ENCODE data around the gene SGPP1. TPM values are rescaled to one million over a fixed set of nuclear protein-coding genes. Genes with fewer than 3 reads are reported as not detected.

The SGPP1 gene
- total and polyA plus RNA-seq, 10 of the 15 experiments (the other 5 are each of a cell fraction or from before 2014, with no cell fraction given), result 3.5 to 37.7 (median 25.5) TPM

- Histone ChIP-seq H2AFZ (ENCODE audit: control insufficient read depth, low read depth, low read length) (no peak overlapping the region), H3K79me2 (ENCODE audit: control insufficient read depth, insufficient read depth, low read length) (no peaks in the 10 kb centered on the region), H3K27me3 (replicated peaks in 1 of 2; ENCODE audit: control insufficient read depth in 2 of 2, insufficient read depth in 2 of 2, low read length in 1 of 2) (no peaks in the 10 kb centered on the region), H3K4me1 (ENCODE audit: control insufficient read depth, insufficient read depth, low read length) (no peaks in the 10 kb centered on the region), H3K4me2 (ENCODE audit: control insufficient read depth, insufficient read depth) (no peak overlapping the region), H4K20me1 (ENCODE audit: control insufficient read depth, insufficient read depth) (no peaks in the 10 kb centered on the region), H3K27ac (ENCODE audit: control insufficient read depth, insufficient read depth) (no peak overlapping the region), H3K9me3 (replicated peaks; ENCODE audit: control insufficient read depth, insufficient read depth, low read length) (no peaks in the 10 kb centered on the region), H3K36me3 (ENCODE audit: control insufficient read depth in 2 of 2, insufficient read depth in 2 of 2, low read length in 1 of 2) (no peaks in the 10 kb centered on the region), H3K9ac (ENCODE audit: control insufficient read depth, insufficient read depth, low read length) (no peak overlapping the region), H3K4me3 (no peak overlapping the region)
- POLR2A ChIA-PET, result interaction anchor here (0.7 kb wide), 1 partner anchor 21 kb away, joined by 11 read pairs; no protein-coding TSS in a partner anchor
- in situ Hi-C loops (cut with MboI) (no loop called here), intact Hi-C loops (cut with micrococcal nuclease; ENCODE audit: unreplicated experiment) (no loop called here)
- ATAC-seq (no peak), DNase-seq (ENCODE audit: low read depth, low spot score) (no peak), FAIRE-seq (no peak)
- CTCF ChIA-PET, result interaction anchor here (0.7 kb wide), 1 partner anchor 86 kb away, joined by 3 read pairs; no protein-coding TSS in a partner anchor
- RAD21 ChIA-PET (ENCODE audit: unreplicated experiment), result interaction anchor here (0.7 kb wide), 1 partner anchor 66 kb away, joined by 3 read pairs; no protein-coding TSS in a partner anchor
- SMC1A ChIA-PET (ENCODE audit: uncharacterized antibody, unreplicated experiment), result interaction anchor here (1.2 kb wide), 1 partner anchor 18 kb away, joined by 3 read pairs; the partner anchor contains the start of gene WDR89
- TF ChIP-seq HDGF (IDR thresholded peaks at IDR 0.05) (no peak), SUPT20H (IDR thresholded peaks at IDR 0.05; ENCODE audit: borderline replicate concordance, control insufficient read depth, low read depth, low read length) (no peak), ATF3 (IDR thresholded peaks at IDR 0.05; ENCODE audit: borderline replicate concordance, extremely low read depth, low read depth, low read length) (no peak)
- BruUV-seq (replicated peaks), result no TSS peak
- WGBS (ENCODE audit: insufficient coverage, insufficient replicate concordance, low lambda C conversion rate, missing lambda C conversion rate), result 100% methylated on average over 4 of the region's 4 CpGs
Observed at GRCh38 chr14:63659726-63660125, 68.1 kb downstream of the SGPP1 start.

- Histone ChIP-seq H3K4me2 (ENCODE audit: control insufficient read depth, insufficient read depth) (no peak overlapping the region), H3K27me3 (replicated peaks in 1 of 2; ENCODE audit: control insufficient read depth in 2 of 2, insufficient read depth in 2 of 2, low read length in 1 of 2) (no peaks in the 10 kb centered on the region), H4K20me1 (ENCODE audit: control insufficient read depth, insufficient read depth) (no peaks in the 10 kb centered on the region), H3K36me3 (ENCODE audit: control insufficient read depth in 2 of 2, insufficient read depth in 2 of 2, low read length in 1 of 2) (no peaks in the 10 kb centered on the region), H3K9ac (ENCODE audit: control insufficient read depth, insufficient read depth, low read length) (no peak overlapping the region), H3K79me2 (ENCODE audit: control insufficient read depth, insufficient read depth, low read length) (no peaks in the 10 kb centered on the region), H3K9me3 (replicated peaks; ENCODE audit: control insufficient read depth, insufficient read depth, low read length) (no peaks in the 10 kb centered on the region), H2AFZ (ENCODE audit: control insufficient read depth, low read depth, low read length) (no peak overlapping the region), H3K4me1 (ENCODE audit: control insufficient read depth, insufficient read depth, low read length) (no peaks in the 10 kb centered on the region), H3K27ac (ENCODE audit: control insufficient read depth, insufficient read depth) (no peak overlapping the region), H3K4me3 (no peak overlapping the region)
- RAD21 ChIA-PET (ENCODE audit: unreplicated experiment), result no interaction called here
- WGBS (ENCODE audit: insufficient coverage, insufficient replicate concordance, low lambda C conversion rate, missing lambda C conversion rate), result 63% methylated on average over 4 of the region's 4 CpGs
- intact Hi-C loops (cut with micrococcal nuclease; ENCODE audit: unreplicated experiment), result no loop called here
- CTCF ChIA-PET, result interaction anchor here (1.3 kb wide), 1 partner anchor 23 kb away, joined by 3 read pairs; no protein-coding TSS in a partner anchor
- DNase-seq (ENCODE audit: low read depth, low spot score), result no peak
- FAIRE-seq, result no peak
- SMC1A ChIA-PET (ENCODE audit: uncharacterized antibody, unreplicated experiment), result interaction anchor here (1.0 to 1.1 kb wide), 3 partner anchors 10 to 70 kb away, joined by 3 to 4 read pairs (median 4); partner anchors contain the start of gene WDR89
- no peak for ATAC-seq
- BruUV-seq (replicated peaks), result no TSS peak
- POLR2A ChIA-PET, result interaction anchor here (1.6 kb wide), 1 partner anchor 14 kb away, joined by 8 read pairs; no protein-coding TSS in a partner anchor
- in situ Hi-C loops (cut with MboI), result no loop called here
- TF ChIP-seq MAX (IDR thresholded peaks at IDR 0.05; ENCODE audit: low read depth, low read length) (no peak), DPF2 (IDR thresholded peaks at IDR 0.05) (no peak), YBX1 (IDR thresholded peaks at IDR 0.05) (no peak), BMI1 (IDR thresholded peaks at IDR 0.05; ENCODE audit: borderline replicate concordance) (no peak), JUND (IDR thresholded peaks at IDR 0.05; ENCODE audit: low read depth, low read length) (no peak), RAD21 (IDR thresholded peaks at IDR 0.05; ENCODE audit: insufficient read depth, low read depth, low read length) (no peak), NR2F1 (conservative IDR thresholded peaks at IDR 0.05) (no peak), KAT2A (conservative IDR thresholded peaks at IDR 0.05; ENCODE audit: control insufficient read depth, low read depth, low read length) (no peak), CTCF (IDR thresholded peaks at IDR 0.05 in 2 of 3, conservative IDR thresholded peaks at IDR 0.05 in 1 of 3; ENCODE audit: control insufficient read depth in 2 of 3, extremely low read depth in 1 of 3, insufficient read depth in 1 of 3, low read depth in 3 of 3, low read length in 3 of 3) (no peak), GABPA (IDR thresholded peaks at IDR 0.05; ENCODE audit: low read depth) (no peak), SUZ12 (IDR thresholded peaks at IDR 0.05; ENCODE audit: unreplicated experiment) (no peak), TCF7 (IDR thresholded peaks at IDR 0.05; ENCODE audit: borderline replicate concordance) (no peak), ZNF622 (IDR thresholded peaks at IDR 0.05) (no peak), SP1 (IDR thresholded peaks at IDR 0.05; ENCODE audit: low read depth, low read length) (no peak)
Observed at GRCh38 chr14:63656194-63656593, 71.7 kb downstream of the SGPP1 start.
